Hepatocyte (in vitro differentiated cells): ENCODE data around the gene EWSR1. TPM values are rescaled to one million over a fixed set of nuclear protein-coding genes. Genes with fewer than 3 reads are reported as not detected.

Experiments used
- DNase-seq: peaks from one replicate; pipeline ENCODE4 v3.0.0-alpha.2; 2016; ENCODE audit warnings: low spot score
- H2AFZ ChIP-seq: fragments of 200-600 bp; sonication (generic); 2 replicates; pipeline ENCODE4 v1.6.0; 2016; ENCODE audit warnings: antibody characterized with exemption, mild to moderate bottlenecking
- H3K27ac ChIP-seq: fragments of 200-600 bp; sonication (generic); 2 replicates; pipeline ENCODE4 v1.5.1; 2016; ENCODE audit warnings: mild to moderate bottlenecking
- H3K27me3 ChIP-seq: fragments of 200-600 bp; sonication (generic); 2 replicates; pipeline ENCODE4 v1.6.1; 2016
- H3K36me3 ChIP-seq: fragments of 200-600 bp; sonication (generic); replicated peaks from 2 replicates; pipeline ENCODE4 v1.5.1; 2016; ENCODE audit warnings: low read depth; ENCODE audit not compliant: insufficient read depth
- H3K4me1 ChIP-seq: fragments of 200-600 bp; sonication (generic); 2 replicates; pipeline ENCODE4 v1.5.1; 2016; ENCODE audit warnings: mild to moderate bottlenecking, moderate library complexity; ENCODE audit not compliant: insufficient read depth
- H3K4me2 ChIP-seq: fragments of 200-600 bp; sonication (generic); 2 replicates; pipeline ENCODE4 v1.6.0; 2016
- H3K4me3 ChIP-seq: fragments of 200-600 bp; sonication (generic); 2 replicates; pipeline ENCODE4 v1.5.1; 2016; ENCODE audit warnings: mild to moderate bottlenecking
- H3K79me2 ChIP-seq: fragments of 200-600 bp; sonication (generic); 2 replicates; pipeline ENCODE4 v1.6.0; 2017; ENCODE audit warnings: mild to moderate bottlenecking
- H3K9me2 ChIP-seq: fragments of 200-600 bp; sonication (generic); replicated peaks from 2 replicates; pipeline ENCODE4 v1.6.0; 2017; ENCODE audit warnings: mild to moderate bottlenecking; ENCODE audit not compliant: insufficient read depth
- H3K9me3 ChIP-seq: fragments of 200-600 bp; sonication (generic); 2 replicates; pipeline ENCODE4 v1.5.1; 2016; ENCODE audit warnings: low read depth, mild to moderate bottlenecking
- H4K20me1 ChIP-seq: fragments of 200-600 bp; sonication (generic); 2 replicates; pipeline ENCODE4 v1.6.0; 2016; ENCODE audit warnings: mild to moderate bottlenecking; ENCODE audit not compliant: insufficient read depth, poor library complexity, severe bottlenecking
- EZH2 ChIP-seq: fragments of 200-600 bp; sonication (generic); IDR thresholded peaks from 2 replicates; pipeline ENCODE4 v1.6.1; 2016; ENCODE audit warnings: antibody characterized with exemption, mild to moderate bottlenecking, borderline replicate concordance
- EZH2phosphoT487 ChIP-seq: fragments of 200-600 bp; sonication (generic); IDR thresholded peaks from one replicate; pipeline ENCODE4 v1.6.1; 2018; ENCODE audit warnings: antibody characterized with exemption, mild to moderate bottlenecking, low read depth, moderate library complexity; ENCODE audit not compliant: unreplicated experiment, severe bottlenecking
- WGBS: methylation state at CpG from one replicate; pipeline ENCODE4 v1.1.6; 2016; ENCODE audit warnings: low lambda C conversion rate; ENCODE audit errors: missing lambda C conversion rate; 5-methylcytosine and 5-hydroxymethylcytosine counted together
- polyA plus RNA-seq: library from polyadenylated mRNA; unstranded; fragments of >200 nt; fragmentation: Nextera tagmentation; extraction: Ambion mirVana; gene quantifications from 2 replicates; pipeline ENCODE4 v1.2.1, GENCODE V29; 2016
- total RNA-seq: library from RNA; depleted of rRNA; stranded (reverse); fragments of >200 nt; gene quantifications from 2 replicates; pipeline ENCODE4 v1.2.3, GENCODE V29; 2014
- TF ChIP-seq, protein P1 (sequence below): fragments of 200-600 bp; sonication (generic); IDR thresholded peaks from 2 replicates; pipeline ENCODE4 v1.5.1; 2016; ENCODE audit warnings: antibody characterized with exemption, mild to moderate bottlenecking; ENCODE audit not compliant: poor library complexity

EWSR1 gene
- total and polyA plus RNA-seq, 2 experiments from 2014 or later = 161 to 269 TPM

DNA sequence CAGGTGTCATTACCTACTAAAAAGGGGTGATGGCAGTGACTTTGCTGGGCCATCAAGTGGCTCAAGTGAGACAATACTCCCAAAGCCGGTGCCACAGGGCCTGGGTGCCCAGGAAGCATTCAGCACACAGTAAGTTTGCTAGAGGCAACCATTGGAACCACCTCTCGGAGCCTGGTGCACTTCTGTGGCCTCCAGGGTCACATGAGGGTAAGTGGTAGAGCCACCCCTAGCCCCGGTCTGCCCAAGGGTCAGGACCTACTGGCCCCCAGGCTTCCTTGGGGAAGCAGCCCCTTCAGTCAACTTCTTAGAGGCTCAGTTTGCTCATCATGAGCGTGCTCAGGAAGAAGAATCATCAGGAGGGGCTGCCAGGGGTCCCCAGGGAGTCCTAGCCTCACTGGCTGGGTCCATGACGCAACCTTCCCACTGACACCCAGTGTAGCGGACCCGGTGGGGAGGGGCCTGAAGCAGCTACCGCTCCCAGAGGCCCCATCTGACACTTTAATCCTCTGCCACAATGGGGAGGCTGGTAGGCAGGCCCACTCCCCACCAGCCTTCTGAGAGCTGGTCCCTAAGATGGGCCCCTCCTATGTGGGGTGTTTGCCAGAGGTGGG is 64.9 kb downstream of the EWSR1 start:
- TF ChIP-seq EZH2phosphoT487 = no peak
- TF ChIP-seq, protein P1, sequence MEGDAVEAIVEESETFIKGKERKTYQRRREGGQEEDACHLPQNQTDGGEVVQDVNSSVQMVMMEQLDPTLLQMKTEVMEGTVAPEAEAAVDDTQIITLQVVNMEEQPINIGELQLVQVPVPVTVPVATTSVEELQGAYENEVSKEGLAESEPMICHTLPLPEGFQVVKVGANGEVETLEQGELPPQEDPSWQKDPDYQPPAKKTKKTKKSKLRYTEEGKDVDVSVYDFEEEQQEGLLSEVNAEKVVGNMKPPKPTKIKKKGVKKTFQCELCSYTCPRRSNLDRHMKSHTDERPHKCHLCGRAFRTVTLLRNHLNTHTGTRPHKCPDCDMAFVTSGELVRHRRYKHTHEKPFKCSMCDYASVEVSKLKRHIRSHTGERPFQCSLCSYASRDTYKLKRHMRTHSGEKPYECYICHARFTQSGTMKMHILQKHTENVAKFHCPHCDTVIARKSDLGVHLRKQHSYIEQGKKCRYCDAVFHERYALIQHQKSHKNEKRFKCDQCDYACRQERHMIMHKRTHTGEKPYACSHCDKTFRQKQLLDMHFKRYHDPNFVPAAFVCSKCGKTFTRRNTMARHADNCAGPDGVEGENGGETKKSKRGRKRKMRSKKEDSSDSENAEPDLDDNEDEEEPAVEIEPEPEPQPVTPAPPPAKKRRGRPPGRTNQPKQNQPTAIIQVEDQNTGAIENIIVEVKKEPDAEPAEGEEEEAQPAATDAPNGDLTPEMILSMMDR = no peak
- TF ChIP-seq EZH2 = no peak
- H3K9me3 ChIP-seq = no peaks in the 10 kb centered on the region
- no peaks in the 10 kb centered on the region for H3K79me2 ChIP-seq
- no peak overlapping the region for H3K27ac ChIP-seq
- no peaks in the 10 kb centered on the region for H4K20me1 ChIP-seq
- H3K9me2 ChIP-seq = no peaks in the 10 kb centered on the region
- DNase-seq = no peak
- no peaks in the 10 kb centered on the region for H3K4me1 ChIP-seq
- H3K4me2 ChIP-seq = no peak overlapping the region
- no peak overlapping the region for H2AFZ ChIP-seq
- no peaks in the 10 kb centered on the region for H3K27me3 ChIP-seq
- no peaks in the 10 kb centered on the region for H3K36me3 ChIP-seq
- H3K4me3 ChIP-seq = no peak overlapping the region
- WGBS = 97% methylated on average over 8 of the region's 8 CpGs

DNA sequence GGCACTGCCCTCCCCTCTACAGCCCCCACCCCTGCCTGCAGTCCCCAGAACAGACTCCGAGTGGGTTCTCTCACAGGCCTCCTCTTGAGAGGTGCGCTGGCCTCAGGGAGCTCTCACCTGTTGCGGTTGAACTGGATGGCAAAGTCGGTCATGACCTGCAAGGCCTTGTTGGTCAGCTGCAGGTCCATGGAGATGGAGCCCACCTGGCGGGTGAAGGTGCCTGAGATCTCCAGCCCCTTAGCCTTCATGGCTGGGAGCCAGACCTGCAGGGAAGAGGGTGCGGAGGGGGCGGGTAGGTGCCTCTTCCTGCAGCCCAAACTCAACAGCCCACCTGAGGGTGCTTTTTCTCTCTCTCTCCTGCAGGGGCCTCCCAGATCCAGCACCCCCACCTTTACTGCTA is 66.1 kb downstream of the EWSR1 start:
- TF ChIP-seq EZH2 (no peak), EZH2phosphoT487 (no peak)
- TF ChIP-seq, protein P1 = no peak
- H3K4me3 ChIP-seq = no peak overlapping the region
- no peaks in the 10 kb centered on the region for H3K4me1 ChIP-seq
- no peaks in the 10 kb centered on the region for H3K27me3 ChIP-seq
- H3K27ac ChIP-seq = no peak overlapping the region
- H3K9me2 ChIP-seq = no peaks in the 10 kb centered on the region
- no peaks in the 10 kb centered on the region for H3K9me3 ChIP-seq
- H4K20me1 ChIP-seq = no peaks in the 10 kb centered on the region
- no peak overlapping the region for H2AFZ ChIP-seq
- DNase-seq = no peak
- 99% methylated on average over 7 of the region's 7 CpGs for WGBS
- no peaks in the 10 kb centered on the region for H3K36me3 ChIP-seq
- no peak overlapping the region for H3K4me2 ChIP-seq
- no peaks in the 10 kb centered on the region for H3K79me2 ChIP-seq

DNA sequence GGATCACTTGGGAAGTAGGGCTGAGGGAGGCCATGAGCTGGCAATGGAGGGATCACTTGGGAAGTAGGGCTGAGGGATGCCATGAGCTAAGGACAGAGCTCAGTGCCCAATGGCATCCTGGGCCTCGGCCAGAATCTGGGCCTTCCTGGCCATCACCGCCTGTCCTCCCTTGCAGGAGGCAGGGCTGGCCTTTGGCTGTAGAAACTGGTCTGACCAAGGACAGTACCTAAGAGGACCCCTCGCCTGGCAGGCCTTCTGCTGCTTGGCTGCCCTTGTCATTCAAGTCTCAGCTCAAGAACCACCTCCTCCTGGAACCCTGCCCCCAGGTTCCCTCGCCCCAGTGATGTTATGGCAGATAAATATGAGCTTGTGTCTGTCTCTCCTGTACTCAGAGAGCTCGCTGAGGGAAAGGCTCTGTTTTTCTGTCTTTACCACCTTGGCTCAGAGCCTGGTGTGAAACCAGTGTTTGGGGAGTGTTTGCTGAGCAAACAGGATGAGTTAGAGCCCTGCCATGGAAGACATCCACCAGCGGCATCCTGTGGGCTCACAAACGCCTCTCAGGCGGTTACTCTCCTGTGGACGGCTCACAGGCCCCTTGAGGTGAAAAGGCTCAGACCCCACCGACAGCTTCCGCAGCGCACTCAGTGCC is 66.8 kb downstream of the EWSR1 start:
- WGBS = 88% methylated on average over 12 of the region's 12 CpGs
- no peak for DNase-seq
- Histone ChIP-seq H3K27me3 (no peaks in the 10 kb centered on the region), H4K20me1 (no peaks in the 10 kb centered on the region), H3K27ac (no peak overlapping the region), H3K9me3 (no peaks in the 10 kb centered on the region), H3K4me1 (no peaks in the 10 kb centered on the region), H3K79me2 (no peaks in the 10 kb centered on the region), H3K4me2 (no peak overlapping the region), H3K9me2 (no peaks in the 10 kb centered on the region), H3K36me3 (no peaks in the 10 kb centered on the region), H2AFZ (no peak overlapping the region), H3K4me3 (no peak overlapping the region)
- TF ChIP-seq EZH2 = no peak

DNA sequence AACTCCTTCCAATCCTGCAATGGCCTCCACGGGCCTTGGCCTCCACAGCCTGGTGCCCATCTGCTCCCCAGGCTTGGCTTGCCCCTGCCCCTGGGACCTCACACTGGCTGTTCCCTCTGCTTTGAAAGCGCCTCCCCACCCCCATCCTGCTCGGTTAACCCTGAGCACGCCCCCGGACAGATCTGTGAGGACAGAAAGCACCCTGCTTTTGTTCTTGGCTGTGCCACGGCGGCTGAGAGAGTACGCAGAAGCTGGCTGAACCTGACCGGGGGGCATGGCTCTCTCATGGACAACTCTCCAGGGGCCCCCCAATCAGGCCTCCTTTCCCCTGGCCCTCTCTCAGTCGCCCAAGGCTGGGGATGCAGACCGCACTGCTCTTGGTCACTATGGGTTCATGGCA is 67.6 kb downstream of the EWSR1 start:
- Histone ChIP-seq H3K27me3 (no peaks in the 10 kb centered on the region), H3K79me2 (no peaks in the 10 kb centered on the region), H3K36me3 (no peaks in the 10 kb centered on the region), H3K4me1 (no peaks in the 10 kb centered on the region), H3K4me2 (no peak overlapping the region), H2AFZ (no peak overlapping the region), H3K9me2 (no peaks in the 10 kb centered on the region), H3K27ac (no peak overlapping the region), H3K4me3 (no peak overlapping the region), H3K9me3 (no peaks in the 10 kb centered on the region), H4K20me1 (no peaks in the 10 kb centered on the region)
- TF ChIP-seq, protein P1 = no peak
- no peak for TF ChIP-seq EZH2phosphoT487
- no peak for TF ChIP-seq EZH2
- no peak for DNase-seq
- WGBS = 94% methylated on average over 11 of the region's 11 CpGs
